AG08396 (cell line): ENCODE data around the gene PSMC3.

Experiments used
- DNase-seq: peaks from one replicate; pipeline ENCODE4 v3.0.0; 2012; ENCODE audit warnings: low spot score, mixed read lengths

PSMC3 gene

GRCh38 chr11:47394050-47394321, 32.3 kb downstream of the PSMC3 start:
- no peak for DNase-seq

GRCh38 chr11:47393163-47394049, 32.8 kb downstream of the PSMC3 start:
- DNase-seq: peak; percentile 87

DNA sequence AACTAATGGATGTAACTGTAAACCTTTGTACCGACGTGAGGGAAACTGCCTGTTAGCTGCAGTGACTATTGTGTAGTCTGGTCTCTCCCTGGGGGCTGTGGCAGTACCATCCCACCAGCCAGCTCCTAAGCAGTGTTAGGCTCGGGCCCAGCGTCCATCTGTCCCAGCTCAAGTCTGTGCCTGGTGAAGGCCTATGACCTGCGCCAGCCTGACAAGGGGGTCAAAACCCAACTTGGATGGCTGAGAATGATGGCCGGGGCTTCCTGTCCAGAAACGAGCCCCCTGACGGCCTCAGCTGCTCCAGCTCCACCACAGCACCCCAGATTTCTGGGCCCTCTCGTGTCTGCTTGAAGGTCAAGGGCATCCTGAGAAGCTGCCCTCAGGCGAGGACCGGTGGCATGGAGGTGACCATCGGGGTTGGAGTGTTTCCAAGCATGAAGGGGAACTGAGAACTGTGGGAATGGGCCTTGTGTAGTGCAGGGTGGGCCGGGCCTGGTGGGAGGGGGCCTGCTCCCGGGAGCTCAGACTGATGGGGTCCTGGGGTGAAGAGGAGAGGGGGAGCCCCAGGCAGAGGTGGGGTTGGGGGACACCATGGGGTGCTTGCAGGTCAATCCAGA, 33.6 kb downstream of the PSMC3 start:
- DNase-seq: no peak

GRCh38 chr11:47391711-47392432, 34.4 kb downstream of the PSMC3 start:
- DNase-seq: no peak

- DNase-seq: no peak
Measured at GRCh38 chr11:47391077-47391583, 35.1 kb downstream of the PSMC3 start.

DNA sequence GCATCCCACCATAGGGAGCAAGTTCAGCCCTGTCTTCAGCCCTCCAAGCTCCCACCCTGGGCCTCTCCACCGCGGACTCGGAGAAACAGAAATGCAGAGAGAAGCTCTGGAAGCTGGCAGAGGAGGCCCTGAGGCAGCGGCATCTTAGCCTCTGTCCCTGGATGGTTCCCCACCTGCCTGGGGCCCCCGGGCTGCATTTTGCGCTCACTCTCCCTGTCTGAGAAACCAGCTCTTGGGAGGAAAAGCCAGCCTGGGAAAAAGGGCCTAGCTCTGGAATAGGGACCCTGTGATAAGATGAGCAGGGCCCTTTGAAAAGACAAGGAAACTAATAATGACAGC, 35.8 kb downstream of the PSMC3 start:
- DNase-seq: no peak

DNA sequence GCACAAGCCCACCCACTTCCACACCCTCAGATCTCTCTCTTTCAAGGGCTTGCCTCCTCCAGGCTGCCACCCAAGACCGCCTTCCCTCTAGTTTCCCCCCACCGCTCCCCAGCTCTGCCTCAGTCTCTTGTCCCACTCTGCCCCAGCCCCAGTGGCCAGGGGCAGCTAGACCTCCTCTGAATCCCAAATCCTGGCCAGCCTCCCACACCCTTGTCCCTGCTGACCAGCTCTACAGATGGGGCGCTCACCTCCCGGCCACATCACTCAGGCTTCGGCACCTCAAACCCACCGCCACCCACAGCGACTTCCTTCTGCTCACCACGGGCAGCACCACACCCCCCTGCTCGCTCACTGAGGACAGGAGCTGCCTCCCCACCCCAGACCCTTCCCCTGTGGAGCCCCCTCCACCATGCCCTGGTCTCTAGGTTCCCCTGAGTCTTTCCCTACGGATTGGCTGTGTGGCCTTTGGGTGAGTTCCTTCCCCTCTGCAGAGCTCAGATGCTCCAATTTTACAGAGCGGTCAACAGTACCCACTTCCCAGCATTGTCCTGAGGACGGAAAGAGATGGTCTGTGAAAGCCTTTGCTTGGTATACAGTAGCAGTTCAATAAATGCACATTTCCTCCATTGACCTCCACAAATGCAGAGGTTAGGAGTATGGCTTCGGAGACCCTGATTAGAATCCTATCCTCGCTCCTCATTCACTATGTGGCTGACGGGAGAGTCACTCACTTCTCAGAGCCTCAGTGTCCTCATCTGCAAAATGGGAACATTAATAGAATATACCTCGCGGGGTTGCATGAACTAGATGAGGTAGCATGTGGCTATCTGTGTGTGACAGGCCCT, 36.4 kb downstream of the PSMC3 start:
- no peak for DNase-seq

GRCh38 chr11:47388697-47389576, 37.3 kb downstream of the PSMC3 start:
- DNase-seq: no peak

DNA sequence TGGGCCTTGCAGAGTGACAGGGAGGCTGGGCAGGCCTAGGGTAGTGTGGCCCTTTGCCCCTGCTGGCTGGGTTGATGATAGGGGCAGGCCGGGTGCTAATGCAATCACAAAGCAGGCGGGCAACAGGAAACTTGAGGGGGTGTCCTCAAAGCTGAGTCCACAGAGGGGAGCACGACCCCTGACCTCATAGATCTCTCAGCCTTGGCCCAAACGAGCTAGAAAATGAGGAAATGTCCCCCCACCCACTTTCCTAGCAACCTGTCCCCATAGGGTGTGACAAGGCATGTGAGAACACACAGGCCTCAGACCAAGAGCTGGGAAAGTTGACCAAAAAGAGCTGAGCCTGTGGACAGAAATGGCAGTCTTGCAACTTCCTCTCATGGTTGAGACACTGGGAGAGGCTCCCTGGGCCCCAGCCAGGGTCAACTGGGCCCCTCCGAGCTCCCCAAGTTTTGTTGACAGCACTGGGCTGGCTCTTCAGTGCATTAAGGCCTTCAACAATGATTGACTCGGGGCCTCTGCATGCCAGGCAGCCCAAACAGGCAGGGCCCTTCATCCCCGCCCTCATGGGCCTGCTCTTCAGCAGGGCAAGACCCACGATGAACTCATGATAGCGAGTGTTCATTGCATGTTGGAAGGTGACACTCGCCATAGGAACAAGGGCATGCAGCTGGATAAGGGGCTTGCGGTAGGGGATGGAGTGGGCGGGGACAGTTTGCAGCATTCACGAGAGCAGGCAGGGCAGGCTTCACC, 38.1 kb downstream of the PSMC3 start:
- no peak for DNase-seq

DNA sequence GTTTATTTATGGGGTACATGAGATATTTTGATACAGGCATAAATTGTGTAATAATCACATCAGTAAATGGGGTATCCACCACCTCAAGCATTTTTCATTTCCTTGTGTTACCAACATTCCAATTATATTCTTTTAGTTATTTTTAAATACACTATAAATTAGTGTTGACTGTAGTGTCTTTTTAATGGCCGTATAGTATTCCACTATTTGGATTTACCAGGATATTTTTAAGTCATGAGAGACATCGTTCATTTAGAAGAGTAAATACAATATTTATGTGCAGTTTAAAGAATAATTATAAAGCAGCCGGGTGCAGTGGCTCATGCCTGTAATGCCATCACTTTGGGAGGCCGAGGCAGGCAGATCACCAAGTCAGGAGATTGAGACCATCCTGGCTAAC, 41.7 kb downstream of the PSMC3 start:
- DNase-seq: no peak

- DNase-seq: no peak
Measured at GRCh38 chr11:47383071-47383470, 43.2 kb downstream of the PSMC3 start.

- DNase-seq: no peak
Measured at GRCh38 chr11:47380078-47380477, 46.2 kb downstream of the PSMC3 start.

DNA sequence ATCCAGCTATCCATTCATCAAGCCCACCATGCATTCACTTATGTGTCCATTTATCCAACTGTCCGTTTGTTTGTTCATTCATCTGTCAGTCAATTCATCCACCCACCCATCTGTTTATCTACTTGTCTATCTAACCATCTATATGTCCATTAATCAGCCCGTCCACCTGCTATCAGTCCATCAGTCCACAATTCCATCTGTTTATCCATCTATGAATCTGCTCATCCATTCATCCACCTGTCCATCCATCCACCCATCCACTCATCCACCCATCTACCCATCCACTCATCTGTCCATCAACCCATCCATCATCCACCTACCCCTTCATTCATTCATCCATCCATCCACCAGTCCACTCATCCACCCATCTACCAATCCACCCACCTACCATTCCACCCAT, 46.9 kb downstream of the PSMC3 start:
- DNase-seq: no peak

- DNase-seq: no peak
Measured at GRCh38 chr11:47378836-47379170, 47.4 kb downstream of the PSMC3 start.

DNA sequence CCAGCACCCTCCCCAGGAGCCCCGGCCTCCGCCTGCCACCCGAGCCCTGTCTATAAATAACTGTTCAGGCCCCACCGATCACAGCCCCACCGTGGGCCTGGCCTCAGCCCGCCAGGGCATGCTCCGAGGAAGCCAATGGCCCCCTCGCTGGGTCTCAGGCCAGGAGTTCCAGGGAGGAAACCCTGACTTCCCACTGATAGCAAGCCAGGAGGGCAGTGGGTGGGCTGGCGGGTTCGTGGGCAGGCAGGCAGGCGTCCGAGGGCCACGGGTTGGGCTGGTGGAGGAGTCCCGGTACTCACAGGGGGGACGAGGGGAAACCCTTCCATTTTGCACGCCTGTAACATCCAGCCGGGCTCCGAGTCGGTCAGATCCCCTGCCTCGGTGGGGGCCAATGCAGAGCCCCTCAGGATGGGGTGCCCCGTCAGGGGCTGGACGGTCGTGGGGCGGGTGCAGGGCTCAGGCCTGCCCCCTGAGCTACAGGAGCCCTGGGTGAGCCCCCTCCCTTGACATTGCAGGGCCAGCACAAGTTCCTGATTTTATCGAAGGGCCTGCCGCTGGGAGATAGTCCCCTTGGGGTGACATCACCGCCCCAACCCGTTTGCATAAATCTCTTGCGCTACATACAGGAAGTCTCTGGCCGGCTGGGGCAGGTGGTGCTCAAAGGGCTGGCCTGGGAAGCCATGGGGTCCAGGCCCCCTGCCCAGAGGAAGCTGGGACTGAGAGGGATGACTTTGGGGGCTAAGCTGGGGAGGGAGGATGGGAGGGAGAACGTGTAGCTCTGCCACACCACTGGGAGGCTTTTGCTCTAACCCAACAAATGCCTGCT, 48.0 kb downstream of the PSMC3 start, which contains the start of gene SPI1:
Gene SPI1, minus strand, starts transcription at position 538 of the 826 bp plus-strand sequence. Its CDS starts 194 bp downstream, at position 344.
- DNase-seq: no peak

GRCh38 chr11:47377571-47378009, 48.6 kb downstream of the PSMC3 start:
- no peak for DNase-seq

DNA sequence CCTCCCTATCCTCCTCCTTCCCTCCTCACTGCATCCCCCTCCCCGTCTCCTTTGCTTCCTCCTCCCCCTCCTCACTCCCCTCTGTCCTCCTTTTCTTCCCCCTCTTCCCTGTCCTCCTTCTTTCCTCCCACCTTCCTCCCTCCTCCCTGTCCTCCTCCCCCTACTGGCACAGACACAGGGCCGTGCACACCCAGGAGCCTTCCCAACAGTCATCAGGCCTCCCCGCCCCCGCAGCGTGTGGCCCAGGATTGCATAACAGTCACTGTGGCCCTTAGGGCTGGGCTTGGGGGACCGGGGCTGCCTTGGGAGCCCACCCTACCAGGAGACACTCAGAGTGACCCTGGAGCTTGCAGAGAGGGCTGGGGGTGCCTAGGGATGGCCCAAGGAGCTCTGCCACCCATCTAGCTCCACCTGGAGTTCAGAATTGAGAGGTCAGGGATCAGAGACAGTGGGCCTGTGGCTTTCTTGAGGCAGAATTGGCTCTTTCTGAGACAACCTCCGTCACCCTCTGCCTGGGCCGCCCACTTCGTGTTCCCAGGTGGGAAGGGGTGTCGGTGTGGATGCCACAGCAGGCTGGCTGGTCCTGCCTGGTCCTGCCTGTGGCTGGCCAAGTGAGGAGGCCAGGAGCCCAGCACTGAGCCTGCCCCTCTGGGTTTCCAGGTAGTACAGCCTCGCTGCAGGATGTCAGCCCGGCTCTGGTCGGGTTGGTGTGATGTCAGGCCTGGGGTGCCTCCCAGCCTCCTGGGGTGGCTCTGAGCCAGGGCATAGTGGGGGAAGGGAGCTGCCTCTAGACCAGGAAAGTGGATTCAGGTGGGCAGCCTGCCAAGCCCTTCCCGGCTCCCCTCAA, 49.5 kb downstream of the PSMC3 start:
- no peak for DNase-seq

DNA sequence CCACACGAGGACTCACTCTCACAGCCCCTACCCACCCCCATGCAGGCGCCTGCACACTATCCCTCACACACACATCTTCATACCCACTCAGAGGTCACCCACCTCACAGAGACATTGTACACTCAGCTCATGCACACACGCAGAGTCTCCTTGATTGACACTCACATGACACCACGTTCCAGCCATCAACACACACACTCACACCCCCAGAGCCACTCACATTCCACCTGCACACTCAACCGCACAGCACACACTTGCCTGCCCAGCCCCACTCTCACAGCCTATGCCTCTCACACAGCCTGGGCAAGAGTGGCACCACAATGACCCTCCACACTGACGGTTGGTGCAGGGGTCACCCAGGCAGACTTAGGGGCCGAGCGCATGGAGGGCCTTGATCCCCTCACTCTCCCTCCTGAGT, 50.1 kb downstream of the PSMC3 start:
- no peak for DNase-seq
